ENCODE results near the gene HS6ST1. TPM values are rescaled to one million over a fixed set of nuclear protein-coding genes. Genes with fewer than 3 reads are reported as not detected.

HS6ST1 gene
- polyA plus RNA-seq (2012; ENCODE audit: missing spikeins) = 3.3 TPM

GRCh38 chr2:128318776-128319464 lies at the start of gene HS6ST1:
Gene HS6ST1, minus strand, starts transcription at chr2:128318868. Its CDS starts 305 bp downstream, at chr2:128318563.
- FAIRE-seq = peak; percentile 90
- TF ChIP-seq POLR2AphosphoS5 (IDR thresholded peaks at IDR 0.05; ENCODE audit: low read depth, low read length) = no peak
- TF ChIP-seq POLR2A (IDR thresholded peaks at IDR 0.05; ENCODE audit: low read depth, low read length) = peak; percentile 33; the same call in 1 of the 2 replicates
- DNase-seq (ENCODE audit: insufficient read length) = peak; percentile 80

- TF ChIP-seq POLR2A (IDR thresholded peaks at IDR 0.05; ENCODE audit: low read depth, low read length) (no peak), TAF1 (IDR thresholded peaks at IDR 0.05; ENCODE audit: borderline replicate concordance, low read depth, low read length) (no peak), POLR2AphosphoS5 (IDR thresholded peaks at IDR 0.05; ENCODE audit: low read depth, low read length) (no peak)
- DNase-seq (ENCODE audit: insufficient read length) (no peak), FAIRE-seq (no peak)
These were observed 49.1 kb upstream of the HS6ST1 start for GRCh38 chr2:128367601-128368359.

DNA sequence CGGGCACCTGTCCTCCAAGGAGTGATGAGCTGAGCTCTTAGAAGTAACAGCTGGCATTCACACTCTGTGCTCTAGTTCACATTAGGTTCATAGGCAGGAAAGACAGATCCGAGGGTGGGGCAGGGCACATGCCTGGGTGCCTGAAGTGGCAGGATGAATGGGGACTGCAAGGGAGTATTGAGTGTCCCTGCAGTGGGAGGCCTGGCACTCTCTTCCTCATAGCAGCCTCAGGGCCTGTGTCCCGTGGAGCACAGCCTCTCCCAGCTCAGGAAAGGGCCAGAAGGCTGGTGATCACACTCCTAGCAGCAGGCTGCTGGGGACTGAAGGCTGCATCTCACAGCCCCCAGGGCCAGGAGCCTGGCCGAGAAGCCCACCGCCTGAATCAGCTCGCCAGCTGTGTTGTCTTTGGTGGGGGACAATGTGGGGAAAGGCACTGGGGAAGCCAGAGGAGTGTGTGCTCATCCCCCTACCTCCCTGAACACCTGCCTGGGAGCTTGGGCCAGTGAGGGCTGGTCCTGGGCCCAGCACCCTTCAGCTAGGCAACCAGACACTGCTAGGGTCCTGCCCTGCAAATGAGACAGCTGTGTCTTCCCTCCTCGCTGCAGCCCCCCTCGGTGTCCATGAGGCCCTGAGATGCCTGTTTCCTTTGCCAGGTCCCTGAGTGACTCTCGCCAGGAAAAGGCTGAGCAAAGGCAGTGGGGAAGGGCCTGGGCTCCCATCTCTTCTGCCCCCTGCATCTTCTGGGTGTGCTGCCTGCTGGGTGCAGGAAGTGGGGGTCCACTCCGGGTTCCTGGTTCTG lies 48.2 kb upstream of the HS6ST1 start:
- FAIRE-seq (no peak), DNase-seq (ENCODE audit: insufficient read length) (no peak)
- TF ChIP-seq TAF1 (IDR thresholded peaks at IDR 0.05; ENCODE audit: borderline replicate concordance, low read depth, low read length) (no peak), POLR2AphosphoS5 (IDR thresholded peaks at IDR 0.05; ENCODE audit: low read depth, low read length) (no peak), POLR2A (IDR thresholded peaks at IDR 0.05; ENCODE audit: low read depth, low read length) (no peak)

DNA sequence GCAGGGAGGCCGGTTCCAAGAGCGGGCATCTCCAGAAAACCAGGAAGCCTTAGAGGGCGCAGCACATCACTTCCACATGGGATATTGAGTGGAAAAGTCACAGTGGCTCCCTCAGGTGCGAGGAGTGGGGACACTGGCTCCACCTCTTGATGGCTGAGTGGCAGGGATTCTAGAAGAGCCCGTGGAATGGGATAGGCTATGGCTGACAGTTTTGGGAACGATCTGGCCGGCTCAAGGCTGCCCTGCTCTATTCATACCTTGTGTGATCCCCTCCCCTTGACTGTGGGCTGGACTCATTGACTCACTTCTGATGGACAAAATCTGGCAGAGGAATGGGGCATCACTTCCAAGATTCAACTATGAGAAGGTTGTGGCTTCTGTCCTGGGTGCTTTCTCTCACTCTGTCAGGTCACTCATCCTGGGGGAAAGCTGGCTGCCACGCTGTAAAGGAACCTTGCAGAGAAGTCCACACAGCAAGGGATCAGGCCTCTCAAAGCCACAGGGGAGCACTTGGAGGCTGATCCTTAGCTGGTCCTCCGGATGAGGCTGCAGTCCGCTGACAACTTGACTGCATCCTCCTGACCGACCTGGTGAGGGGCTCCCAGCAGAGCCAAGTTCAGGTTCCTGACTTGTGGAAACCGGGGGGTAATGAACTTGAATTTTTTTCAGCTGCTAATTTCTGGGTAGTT lies 46.7 kb upstream of the HS6ST1 start:
- no peak for FAIRE-seq
- no peak for DNase-seq (ENCODE audit: insufficient read length)
- no peak for TF ChIP-seq POLR2A (IDR thresholded peaks at IDR 0.05; ENCODE audit: low read depth, low read length)
- TF ChIP-seq TAF1 (IDR thresholded peaks at IDR 0.05; ENCODE audit: borderline replicate concordance, low read depth, low read length) = no peak
- no peak for TF ChIP-seq POLR2AphosphoS5 (IDR thresholded peaks at IDR 0.05; ENCODE audit: low read depth, low read length)

DNA sequence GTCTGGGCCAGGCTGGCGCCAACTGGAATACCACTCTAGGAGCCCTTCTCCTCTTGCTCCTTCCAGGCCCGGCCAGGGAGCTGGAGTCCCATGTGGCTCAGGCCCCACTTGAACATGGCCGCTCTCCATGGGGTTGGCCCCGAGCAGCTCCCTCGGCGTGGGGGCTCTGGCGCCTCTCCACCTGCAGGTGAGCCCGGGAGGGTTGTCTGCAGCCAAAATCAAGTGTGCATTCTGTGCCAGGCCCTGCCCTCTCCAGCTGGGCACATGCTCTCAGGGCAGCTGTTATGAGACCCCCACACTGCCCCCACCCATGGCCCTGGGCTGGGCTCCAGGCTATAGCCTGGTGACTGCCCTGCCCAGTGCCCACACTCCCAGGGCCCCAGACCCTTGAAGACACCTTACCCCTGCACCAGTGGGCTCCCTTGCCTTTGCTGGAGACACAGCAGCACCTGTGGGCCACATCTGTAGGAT lies 45.8 kb upstream of the HS6ST1 start:
- TF ChIP-seq POLR2AphosphoS5 (IDR thresholded peaks at IDR 0.05; ENCODE audit: low read depth, low read length) = no peak
- TF ChIP-seq TAF1 (IDR thresholded peaks at IDR 0.05; ENCODE audit: borderline replicate concordance, low read depth, low read length) = no peak
- no peak for TF ChIP-seq POLR2A (IDR thresholded peaks at IDR 0.05; ENCODE audit: low read depth, low read length)
- FAIRE-seq (no peak), DNase-seq (ENCODE audit: insufficient read length) (no peak)

- DNase-seq (ENCODE audit: insufficient read length) (no peak), FAIRE-seq (no peak)
- TF ChIP-seq POLR2AphosphoS5 (IDR thresholded peaks at IDR 0.05; ENCODE audit: low read depth, low read length) (no peak), POLR2A (IDR thresholded peaks at IDR 0.05; ENCODE audit: low read depth, low read length) (no peak), TAF1 (IDR thresholded peaks at IDR 0.05; ENCODE audit: borderline replicate concordance, low read depth, low read length) (no peak)
These were observed 45.3 kb upstream of the HS6ST1 start for GRCh38 chr2:128363934-128364361.

DNA sequence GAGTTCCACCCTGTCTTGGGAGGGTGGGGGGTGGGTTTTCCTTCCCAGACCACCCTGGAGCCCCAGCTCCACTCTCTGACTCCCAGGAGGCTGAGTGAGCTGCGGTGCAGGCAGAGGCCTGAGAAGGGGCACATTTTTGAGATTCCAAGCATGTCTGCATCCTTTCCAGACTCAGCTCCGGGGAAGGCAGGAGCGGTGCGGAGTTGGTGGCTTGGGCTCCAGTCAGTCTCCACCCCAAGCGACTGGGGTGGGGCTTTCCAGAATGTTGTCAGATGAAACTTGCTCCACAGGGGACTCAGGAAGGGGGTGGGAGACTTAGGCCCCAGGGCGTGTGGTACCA lies 44.2 kb upstream of the HS6ST1 start:
- DNase-seq (ENCODE audit: insufficient read length) (no peak), FAIRE-seq (no peak)
- TF ChIP-seq TAF1 (IDR thresholded peaks at IDR 0.05; ENCODE audit: borderline replicate concordance, low read depth, low read length) (no peak), POLR2AphosphoS5 (IDR thresholded peaks at IDR 0.05; ENCODE audit: low read depth, low read length) (no peak), POLR2A (IDR thresholded peaks at IDR 0.05; ENCODE audit: low read depth, low read length) (no peak)

GRCh38 chr2:128362176-128362888 lies 43.7 kb upstream of the HS6ST1 start:
- no peak for FAIRE-seq
- no peak for DNase-seq (ENCODE audit: insufficient read length)
- TF ChIP-seq TAF1 (IDR thresholded peaks at IDR 0.05; ENCODE audit: borderline replicate concordance, low read depth, low read length) = no peak
- TF ChIP-seq POLR2AphosphoS5 (IDR thresholded peaks at IDR 0.05; ENCODE audit: low read depth, low read length) = no peak
- no peak for TF ChIP-seq POLR2A (IDR thresholded peaks at IDR 0.05; ENCODE audit: low read depth, low read length)

DNA sequence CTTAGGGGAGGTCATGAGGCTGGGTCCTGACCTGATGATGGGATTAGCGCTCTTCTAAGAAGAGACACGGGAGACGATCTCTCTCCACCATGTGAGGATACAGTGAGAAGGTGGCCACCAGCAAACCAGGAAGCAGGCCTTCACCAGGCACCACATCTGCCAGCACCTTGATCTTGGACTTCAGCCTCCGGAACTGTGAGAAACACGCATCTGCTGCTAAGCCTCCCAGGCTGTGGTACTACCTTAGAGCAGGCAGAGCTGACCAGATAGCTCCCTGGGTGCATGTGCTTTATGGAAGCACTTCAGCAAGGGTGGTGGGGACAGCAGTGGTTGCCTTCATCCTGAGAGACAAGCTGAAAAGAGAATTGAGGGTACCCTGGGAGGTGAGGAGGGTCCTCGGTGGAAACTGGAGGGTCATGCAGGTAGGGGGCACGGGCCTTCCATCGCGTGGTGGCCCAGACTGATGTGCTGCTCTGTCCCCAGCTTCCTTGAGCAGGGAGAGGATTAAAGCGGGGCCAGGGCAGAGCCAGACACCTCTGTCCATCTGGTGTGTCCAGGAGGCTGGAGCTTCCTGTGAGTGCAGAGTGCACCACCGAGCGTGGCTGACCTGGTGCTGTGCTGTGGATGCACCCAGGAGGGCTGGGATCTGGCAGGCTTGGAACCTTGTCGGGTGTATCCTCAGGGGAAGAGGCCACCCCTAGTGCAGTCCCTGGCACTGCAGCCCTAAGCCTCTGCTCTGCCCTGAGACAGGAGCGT lies 42.9 kb upstream of the HS6ST1 start:
- no peak for FAIRE-seq
- TF ChIP-seq TAF1 (IDR thresholded peaks at IDR 0.05; ENCODE audit: borderline replicate concordance, low read depth, low read length) (no peak), POLR2A (IDR thresholded peaks at IDR 0.05; ENCODE audit: low read depth, low read length) (no peak), POLR2AphosphoS5 (IDR thresholded peaks at IDR 0.05; ENCODE audit: low read depth, low read length) (no peak)
- no peak for DNase-seq (ENCODE audit: insufficient read length)

GRCh38 chr2:128360711-128361110 lies 42.0 kb upstream of the HS6ST1 start:
- TF ChIP-seq POLR2AphosphoS5 (IDR thresholded peaks at IDR 0.05; ENCODE audit: low read depth, low read length) (no peak), TAF1 (IDR thresholded peaks at IDR 0.05; ENCODE audit: borderline replicate concordance, low read depth, low read length) (no peak)
- DNase-seq (ENCODE audit: insufficient read length) (no peak), FAIRE-seq (no peak)
